Left renal cortex interstitium (tissue), 4 donors: ENCODE data around the gene KLC4. TPM values are rescaled to one million over a fixed set of nuclear protein-coding genes. Genes with fewer than 3 reads are reported as not detected.

Experiments used
- DNase-seq, 4 donors: peaks; one replicate each; pipeline ENCODE4 v3.0.0-alpha.2; 2013; ENCODE audit warnings: low read depth in 4 of 4, low spot score in 2 of 4, missing footprints in 1 of 4
- polyA plus RNA-seq, 4 donors: library from polyadenylated mRNA; unstranded; fragments of 120-200 nt; gene quantifications; one replicate each; pipeline ENCODE4 v1.2.1, GENCODE V29; 2013; ENCODE audit not compliant: insufficient read length in 4 of 4

The KLC4 gene
- polyA plus RNA-seq, 4 donors: 50.0 to 80.0 (median 65.7) TPM

DNA sequence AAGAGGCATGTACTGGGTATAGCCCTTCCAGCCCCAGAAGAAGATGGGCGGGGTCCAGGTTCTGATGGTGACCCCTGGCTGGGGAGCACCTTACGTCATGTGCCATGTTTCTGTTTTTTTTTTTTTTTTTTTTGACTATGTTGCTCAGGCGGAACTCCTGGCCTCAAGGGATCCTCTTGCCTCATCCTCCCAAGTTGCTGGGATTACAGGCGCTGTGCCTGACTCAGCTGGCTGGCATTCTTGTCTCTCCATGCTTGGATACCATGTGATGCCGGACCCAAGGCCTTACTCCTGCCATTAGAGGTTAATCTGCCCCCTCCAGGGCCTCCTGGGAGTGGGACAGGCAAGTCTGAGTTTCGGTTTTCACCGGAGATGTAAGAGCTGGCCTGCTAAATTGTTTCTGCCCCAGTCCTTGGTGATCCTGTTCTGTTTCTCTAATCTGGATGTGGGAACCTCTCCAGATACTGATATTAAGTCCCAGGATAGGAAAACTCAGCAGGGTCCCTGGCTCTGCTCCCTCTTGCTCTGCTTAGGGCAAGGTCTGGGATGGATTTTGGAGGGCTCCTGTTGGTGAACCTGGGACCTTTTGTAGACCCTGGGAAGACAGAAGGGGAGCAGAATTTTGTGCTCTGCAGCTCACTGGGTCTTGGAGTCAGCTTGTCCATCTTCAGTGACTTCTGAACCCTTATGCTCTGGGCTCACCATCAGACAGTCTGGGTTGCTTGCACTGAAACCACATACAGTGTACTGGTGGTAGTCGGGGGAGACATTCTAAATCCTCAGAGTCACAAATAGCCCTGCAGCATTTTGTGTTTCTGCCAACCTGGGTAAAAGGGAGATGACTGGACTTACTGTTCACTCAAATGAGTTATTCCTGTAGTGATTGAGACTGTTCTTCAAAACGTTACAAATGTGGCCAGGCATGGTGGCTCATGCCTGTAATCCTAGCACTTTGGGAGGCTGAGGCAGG, 61.8 kb downstream of the KLC4 start:
- no peak for DNase-seq

DNA sequence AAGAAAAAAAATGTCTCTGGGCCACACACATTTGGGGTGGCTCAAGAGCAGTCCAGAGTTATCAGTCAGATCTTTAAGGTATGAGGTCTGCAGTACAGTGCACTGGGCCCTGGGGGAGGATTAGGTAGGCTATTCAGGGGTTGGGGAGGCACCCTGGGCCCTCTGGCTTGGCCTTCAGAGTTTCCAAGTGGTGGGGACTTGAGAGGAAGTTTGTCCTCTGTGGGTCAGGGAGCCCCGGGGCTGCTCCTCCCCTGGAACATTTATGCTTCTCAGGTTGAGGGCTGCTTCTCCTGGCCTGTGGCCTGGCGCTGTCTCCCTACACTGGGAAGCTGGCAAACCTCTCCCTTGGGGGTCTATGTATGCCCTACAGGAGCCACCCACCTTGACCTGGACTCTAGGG, 62.7 kb downstream of the KLC4 start:
- no peak for DNase-seq

- DNase-seq: no peak
Observed at GRCh38 chr6:43123461-43124314, 64.3 kb downstream of the KLC4 start.

DNA sequence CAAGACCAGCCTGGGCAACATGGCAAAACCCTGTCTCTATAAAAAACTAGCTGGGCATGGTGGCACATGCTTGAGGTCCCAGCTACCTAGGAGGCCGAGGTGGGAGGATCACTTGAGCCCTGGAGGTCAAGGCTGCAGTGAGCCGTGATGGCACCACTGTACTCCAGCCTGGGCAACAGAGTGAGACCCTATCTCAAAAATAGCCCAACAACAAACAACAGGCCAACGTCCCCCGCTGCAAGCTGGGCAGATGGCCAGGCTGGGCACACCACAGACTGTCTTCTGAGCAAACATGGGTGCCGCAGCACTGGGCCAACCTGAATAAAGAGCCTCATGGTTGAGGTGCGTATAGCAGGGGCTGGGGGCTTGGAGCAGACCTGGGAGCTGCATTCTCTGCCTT, 65.0 kb downstream of the KLC4 start:
- no peak for DNase-seq

Other genes with a start within 250 kb of the KLC4 start
- gene RPL7L1, start 180.0 kb upstream of the KLC4 start, polyA plus RNA-seq: 100 to 1,000 TPM in 3 of 4 donors, 10 to 100 TPM in 1; 97.6 to 127 (median 113) TPM
- under 1 TPM; 0.27 to 0.47 (median 0.39) TPM for gene PTCRA, start 143.6 kb upstream of the KLC4 start, polyA plus RNA-seq
- 10 to 100 TPM; 59.5 to 71.6 (median 62.2) TPM for gene CNPY3, start 130.2 kb upstream of the KLC4 start, polyA plus RNA-seq
- gene GNMT, start 98.9 kb upstream of the KLC4 start, polyA plus RNA-seq: 1 to 10 TPM in 2 of 4 donors, under 1 TPM in 2; 0.79 to 2.6 (median 1.4) TPM
- 10 to 100 TPM; 19.5 to 31.1 (median 24.2) TPM for gene PEX6, start 80.5 kb upstream of the KLC4 start, polyA plus RNA-seq
- gene PPP2R5D, start 75.1 kb upstream of the KLC4 start, polyA plus RNA-seq: 10 to 100 TPM; 55.6 to 70.3 (median 64.6) TPM
- 100 to 1,000 TPM in 1 of 4 donors, 10 to 100 TPM in 3; 75.3 to 104 (median 87.6) TPM for gene MEA1, start 45.7 kb upstream of the KLC4 start, polyA plus RNA-seq
- gene KLHDC3, start 45.4 kb upstream of the KLC4 start, polyA plus RNA-seq: 100 to 1,000 TPM in 3 of 4 donors, 10 to 100 TPM in 1; 89.8 to 109 (median 102) TPM
- 10 to 100 TPM; 57.6 to 65.5 (median 58.1) TPM for gene RRP36, start 38.0 kb upstream of the KLC4 start, polyA plus RNA-seq
- 10 to 100 TPM; 46.0 to 63.7 (median 52.2) TPM for gene CUL7, start 5.8 kb upstream of the KLC4 start, polyA plus RNA-seq
- 10 to 100 TPM; 57.5 to 75.2 (median 67.6) TPM for gene MRPL2, start 197 bp upstream of the KLC4 start, polyA plus RNA-seq
- 100 to 1,000 TPM; 230 to 296 (median 261) TPM for gene PTK7, start 16.7 kb downstream of the KLC4 start, polyA plus RNA-seq
- 10 to 100 TPM; 26.7 to 36.1 (median 32.1) TPM for gene SRF, start 111.6 kb downstream of the KLC4 start, polyA plus RNA-seq
- gene CUL9, start 122.6 kb downstream of the KLC4 start, polyA plus RNA-seq: 10 to 100 TPM; 27.5 to 52.0 (median 39.8) TPM
- 100 to 1,000 TPM in 1 of 4 donors, 10 to 100 TPM in 3; 54.6 to 111 (median 81.2) TPM for gene DNPH1, start 169.8 kb downstream of the KLC4 start, polyA plus RNA-seq
- gene TTBK1, start 183.8 kb downstream of the KLC4 start, polyA plus RNA-seq: under 1 TPM; 0.25 to 0.55 (median 0.40) TPM
- 1 to 10 TPM in 2 of 4 donors, under 1 TPM in 2; 0.30 to 2.0 (median 0.99) TPM for gene SLC22A7, start 238.6 kb downstream of the KLC4 start, polyA plus RNA-seq
- gene CRIP3, start 249.2 kb downstream of the KLC4 start, polyA plus RNA-seq: 1 to 10 TPM; 2.2 to 9.7 (median 6.0) TPM